NCI-H1092 (cell line): ENCODE results near the gene PPFIA2.

Source experiments
- DNase-seq: peaks from one replicate; lab custom pipeline; 2025; lab: John Stamatoyannopoulos, UW

PPFIA2 gene

DNA sequence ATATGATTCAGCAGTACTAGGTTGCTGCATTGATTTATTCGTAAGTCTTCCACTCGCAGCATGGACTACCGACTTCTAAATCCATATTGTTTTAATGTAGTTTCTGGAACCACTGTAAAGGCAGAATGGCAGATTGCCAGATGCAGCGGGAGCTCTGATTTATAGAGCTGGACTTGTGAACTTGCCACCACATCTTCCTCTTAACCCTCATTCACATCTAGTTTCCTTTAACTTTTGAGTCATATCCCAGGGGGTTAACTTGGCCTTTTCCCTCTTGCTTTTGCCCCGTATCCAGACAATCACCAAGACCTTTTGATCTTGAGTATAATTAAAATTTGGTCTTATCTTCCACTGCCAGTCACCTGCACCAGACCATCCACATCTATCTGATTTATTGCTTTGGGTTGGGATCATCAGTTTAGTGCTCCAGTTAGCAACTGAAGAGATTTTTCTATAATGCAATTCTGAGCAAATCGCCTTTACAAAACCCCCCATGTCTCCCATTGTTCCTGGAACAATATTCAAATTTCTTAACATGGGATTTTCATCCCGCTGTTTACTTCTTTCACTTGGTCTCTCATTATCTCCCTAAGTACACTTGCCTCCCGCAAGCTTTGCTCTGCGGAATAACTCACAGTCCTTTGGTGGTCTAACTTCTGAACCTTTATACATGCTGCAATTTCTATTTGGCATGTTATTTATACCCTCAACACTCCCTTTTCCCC lies 550.8 kb downstream of the PPFIA2 start:
- no peak for DNase-seq
